GM12878 (cell line): ENCODE results near the gene RALGAPB. TPM values are rescaled to one million over a fixed set of nuclear protein-coding genes. Genes with fewer than 3 reads are reported as not detected.

Experiments
- ATAC-seq: fragments of 200-7000 bp; cut with Tn5 transposase; 3 replicates; pipeline ENCODE4 v1.9.1; 2020; ENCODE audit warnings: mild to moderate bottlenecking, moderate library complexity
- BruUV-seq: library from RNA; stranded (reverse); fragments of 400-500 nt; replicated peaks from 2 replicates; lab custom pipeline; 2021; lab: Mats Ljungman, UMichigan
- CTCF ChIA-PET: fragments of 300-600 bp; sonication (Branson Sonifier 250); formaldehyde crosslinking; extraction: SDS; loops from one replicate; lab custom pipeline; 2021; ENCODE audit warnings: inconsistent platforms; lab: Yijun Ruan, JAX
- POLR2A ChIA-PET: fragments of 350-600 bp; formaldehyde crosslinking; extraction: SDS; loops from one replicate; lab custom pipeline; 2021; ENCODE audit warnings: inconsistent platforms; lab: Charles Lee
- RAD21 ChIA-PET: fragments of 300-600 bp; sonication (Branson Sonifier 250); formaldehyde crosslinking; loops from one replicate; lab custom pipeline; 2023; ENCODE audit warnings: antibody characterized with exemption; ENCODE audit not compliant: unreplicated experiment; lab: Charles Lee
- SMC1A ChIA-PET: fragments of 300-600 bp; sonication (Branson Sonifier 250); formaldehyde crosslinking; loops from one replicate; lab custom pipeline; 2023; ENCODE audit not compliant: unreplicated experiment, uncharacterized antibody; lab: Charles Lee
- DNase-seq: peaks from one replicate; pipeline ENCODE4 v3.0.0-alpha.2; 2011; ENCODE audit warnings: low read depth, low spot score
- FAIRE-seq: peaks from 3 replicates; lab custom pipeline; 2011; peaks lifted over from hg19 to GRCh38; lab: Jason Lieb, UNC
- H2AFZ ChIP-seq: 2 replicates; pipeline ENCODE4 v1.6.0; 2011; ENCODE audit warnings: low read depth, low read length, control low read depth; ENCODE audit not compliant: control insufficient read depth
- H3K27ac ChIP-seq: 2 replicates; pipeline ENCODE4 v1.5.1; 2011; ENCODE audit warnings: control low read depth; ENCODE audit not compliant: control insufficient read depth, insufficient read depth
- H3K27me3 ChIP-seq, 2 experiments: replicated peaks in 1 of 2; 2 replicates each; pipeline versions ENCODE4 v1.6.0 to v1.6.1; 2011; ENCODE audit warnings: low read length in 1 of 2; ENCODE audit not compliant: control insufficient read depth in 2 of 2, insufficient read depth in 2 of 2
- H3K36me3 ChIP-seq, 2 experiments: 2 replicates each; pipeline ENCODE4 v1.5.1; 2011; ENCODE audit warnings: low read length in 1 of 2; ENCODE audit not compliant: control insufficient read depth in 2 of 2, insufficient read depth in 2 of 2
- H3K4me1 ChIP-seq: 2 replicates; pipeline ENCODE4 v1.6.1; 2011; ENCODE audit warnings: mild to moderate bottlenecking, low read length, moderate library complexity, mixed read lengths; ENCODE audit not compliant: control insufficient read depth, insufficient read depth
- H3K4me2 ChIP-seq: 2 replicates; pipeline ENCODE4 v1.6.0; 2011; ENCODE audit warnings: control low read depth; ENCODE audit not compliant: control insufficient read depth, insufficient read depth
- H3K4me3 ChIP-seq: fragments of 200-600 bp; sonication (generic); 2 replicates; pipeline ENCODE4 v1.5.1; 2016
- H3K79me2 ChIP-seq: 2 replicates; pipeline ENCODE4 v1.6.0; 2011; ENCODE audit warnings: low read length; ENCODE audit not compliant: control insufficient read depth, insufficient read depth
- H3K9ac ChIP-seq: 2 replicates; pipeline ENCODE4 v1.8.0; 2011; ENCODE audit warnings: low read length, control low read depth, mixed read lengths; ENCODE audit not compliant: control insufficient read depth, insufficient read depth
- H3K9me3 ChIP-seq: replicated peaks from 3 replicates; pipeline ENCODE4 v1.5.1; 2011; ENCODE audit warnings: mild to moderate bottlenecking, low read length; ENCODE audit not compliant: control insufficient read depth, insufficient read depth
- H4K20me1 ChIP-seq: 2 replicates; pipeline ENCODE4 v1.6.0; 2011; ENCODE audit not compliant: control insufficient read depth, insufficient read depth
- IRF4 ChIP-seq: IDR thresholded peaks from 2 replicates; pipeline ENCODE4 v1.6.1; 2011; ENCODE audit warnings: low read depth, low read length
- RCOR1 ChIP-seq: conservative IDR thresholded peaks from 2 replicates; pipeline ENCODE4 v1.6.1; 2012; ENCODE audit warnings: low read depth, low read length, improper control_type of control experiment
- SP1 ChIP-seq: IDR thresholded peaks from one replicate; pipeline ENCODE4 v1.6.1; 2011; ENCODE audit warnings: low read depth, low read length
- ZNF207 ChIP-seq: fragments of 450-650 bp; IDR thresholded peaks from 2 replicates; pipeline ENCODE4 v1.6.1; 2014; ENCODE audit warnings: antibody characterized with exemption, mild to moderate bottlenecking, borderline replicate concordance
- ZNF24 ChIP-seq: fragments of 450-650 bp; IDR thresholded peaks from 2 replicates; pipeline ENCODE4 v1.6.1; 2017; ENCODE audit warnings: antibody characterized with exemption, mild to moderate bottlenecking
- WGBS: methylation state at CpG from one replicate; pipeline ENCODE4 v1.1.6; 2016; ENCODE audit warnings: low lambda C conversion rate; ENCODE audit not compliant: insufficient replicate concordance, insufficient coverage; ENCODE audit errors: missing lambda C conversion rate; 5-methylcytosine and 5-hydroxymethylcytosine counted together
- in situ Hi-C: fragments of 300-500 bp; cut with MboI; formaldehyde crosslinking; loops from 9 replicates; pipeline ENCODE4 v1.14.3; 2018; ENCODE audit warnings: mixed read lengths
- intact Hi-C: fragments of 100-400 bp; cut with micrococcal nuclease; formaldehyde crosslinking; loops from one replicate; pipeline ENCODE4 v1.14.2; 2022; ENCODE audit not compliant: unreplicated experiment
- polyA plus RNA-seq, 11 experiments: library from polyadenylated mRNA; depleted of rRNA in 4 of 11; unstranded in 6 of 11; stranded (reverse) in 5 of 11; fragments of >200 nt; fragmentation: Nextera tagmentation in 4 of 11; fragmentation: Illumina TruSeq in 1 of 11; extraction: Ambion mirVana in 4 of 11; extraction: Trizol in 1 of 11; gene quantifications; 1 replicate in 1 of 11; 2 replicates in 10 of 11; pipeline versions ENCODE4 v1.2.1 to v1.2.3, GENCODE V29; 2011 to 2016; ENCODE audit warnings: inconsistent platforms in 2 of 11, missing spikeins in 2 of 11, low read depth in 1 of 11
- total RNA-seq, 4 experiments: library from RNA; depleted of rRNA in 3 of 4; stranded (reverse); fragments of >200 nt in 3 of 4; fragmentation: Illumina TruSeq in 1 of 4; extraction: Trizol in 1 of 4; gene quantifications; 2 replicates each; pipeline versions ENCODE4 v1.2.1 to v1.2.3, GENCODE V29; 2013 to 2021
- TF ChIP-seq, protein P1 (sequence below): fragments of 150-350 bp; IDR thresholded peaks from 2 replicates; pipeline ENCODE4 v1.6.1; 2014; ENCODE audit warnings: mild to moderate bottlenecking, low read depth, low read length
- TF ChIP-seq, protein P2 (sequence below): IDR thresholded peaks from 2 replicates; pipeline ENCODE4 v1.6.1; 2012; ENCODE audit warnings: low read length, inconsistent platforms

Gene RALGAPB
- total and polyA plus RNA-seq, 10 of the 15 experiments (the other 5 are each of a cell fraction or from before 2014, with no cell fraction given), result 3.7 to 23.2 (median 15.5) TPM

DNA sequence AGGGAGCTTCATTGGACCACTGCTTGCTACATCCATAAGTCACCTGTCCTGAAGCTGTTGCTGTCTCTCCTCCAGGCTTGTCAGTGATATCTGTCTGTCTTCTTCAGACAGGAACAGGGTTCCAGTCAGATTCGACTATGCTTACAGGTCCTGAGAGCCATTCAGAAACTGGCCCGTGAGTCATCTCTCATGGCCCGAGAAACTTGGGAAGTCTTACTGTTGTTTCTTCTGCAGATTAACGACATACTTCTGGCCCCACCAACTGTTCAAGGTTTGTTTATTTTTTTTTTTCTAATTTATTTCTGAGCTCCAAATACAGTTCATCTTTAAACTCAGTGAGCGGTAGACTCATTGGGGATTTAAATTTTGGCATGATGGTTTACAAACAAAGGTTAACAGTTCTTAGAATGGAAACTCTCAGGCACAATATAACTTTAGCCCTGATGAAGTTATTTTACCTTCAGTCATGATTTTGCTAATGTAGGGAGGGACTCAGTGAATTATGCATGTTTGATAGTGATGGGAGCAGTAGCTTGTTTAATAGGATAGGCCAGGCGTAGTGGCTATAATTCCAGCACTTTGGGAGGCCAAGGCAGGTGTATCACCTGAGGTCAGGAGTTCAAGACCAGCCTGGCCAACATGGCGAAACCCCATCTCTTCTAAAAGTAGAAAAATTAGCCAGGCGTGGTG, 24.7 kb downstream of the RALGAPB start:
- no peak overlapping the region for H3K9ac ChIP-seq
- H3K79me2 ChIP-seq, result no peaks in the 10 kb centered on the region
- ATAC-seq, result no peak
- ChIA-PET RAD21 (no interaction called here), POLR2A (no interaction called here), SMC1A (no interaction called here), CTCF (no interaction called here)
- H4K20me1 ChIP-seq, result no peaks in the 10 kb centered on the region
- DNase-seq, result no peak
- H3K9me3 ChIP-seq, result no peaks in the 10 kb centered on the region
- no peak overlapping the region for H2AFZ ChIP-seq
- H3K4me2 ChIP-seq, result no peak overlapping the region
- TF ChIP-seq RCOR1 (no peak), ZNF207 (no peak), SP1 (no peak), ZNF24 (no peak), IRF4 (no peak)
- TF ChIP-seq, protein P1, sequence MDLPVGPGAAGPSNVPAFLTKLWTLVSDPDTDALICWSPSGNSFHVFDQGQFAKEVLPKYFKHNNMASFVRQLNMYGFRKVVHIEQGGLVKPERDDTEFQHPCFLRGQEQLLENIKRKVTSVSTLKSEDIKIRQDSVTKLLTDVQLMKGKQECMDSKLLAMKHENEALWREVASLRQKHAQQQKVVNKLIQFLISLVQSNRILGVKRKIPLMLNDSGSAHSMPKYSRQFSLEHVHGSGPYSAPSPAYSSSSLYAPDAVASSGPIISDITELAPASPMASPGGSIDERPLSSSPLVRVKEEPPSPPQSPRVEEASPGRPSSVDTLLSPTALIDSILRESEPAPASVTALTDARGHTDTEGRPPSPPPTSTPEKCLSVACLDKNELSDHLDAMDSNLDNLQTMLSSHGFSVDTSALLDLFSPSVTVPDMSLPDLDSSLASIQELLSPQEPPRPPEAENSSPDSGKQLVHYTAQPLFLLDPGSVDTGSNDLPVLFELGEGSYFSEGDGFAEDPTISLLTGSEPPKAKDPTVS, result no peak
- TF ChIP-seq, protein P2, sequence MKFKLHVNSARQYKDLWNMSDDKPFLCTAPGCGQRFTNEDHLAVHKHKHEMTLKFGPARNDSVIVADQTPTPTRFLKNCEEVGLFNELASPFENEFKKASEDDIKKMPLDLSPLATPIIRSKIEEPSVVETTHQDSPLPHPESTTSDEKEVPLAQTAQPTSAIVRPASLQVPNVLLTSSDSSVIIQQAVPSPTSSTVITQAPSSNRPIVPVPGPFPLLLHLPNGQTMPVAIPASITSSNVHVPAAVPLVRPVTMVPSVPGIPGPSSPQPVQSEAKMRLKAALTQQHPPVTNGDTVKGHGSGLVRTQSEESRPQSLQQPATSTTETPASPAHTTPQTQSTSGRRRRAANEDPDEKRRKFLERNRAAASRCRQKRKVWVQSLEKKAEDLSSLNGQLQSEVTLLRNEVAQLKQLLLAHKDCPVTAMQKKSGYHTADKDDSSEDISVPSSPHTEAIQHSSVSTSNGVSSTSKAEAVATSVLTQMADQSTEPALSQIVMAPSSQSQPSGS, result no peak
- TF ChIP-seq, all 136 proteins: peak for 0
- Histone ChIP-seq H3K36me3 (peaks cover 6 to 24% of the 10 kb centered on the region in 2 experiments), H3K4me1 (no peaks in the 10 kb centered on the region), H3K4me3 (no peak overlapping the region), H3K27me3 (no peaks in the 10 kb centered on the region), H3K27ac (no peak overlapping the region)
- no peak for FAIRE-seq
- in situ Hi-C loops (no loop called here), intact Hi-C loops (no loop called here)
- 85% methylated on average over 8 of the region's 8 CpGs for WGBS
- no TSS peak for BruUV-seq
